22Rv1 (cell line): ENCODE measurements around the gene DNMBP.
A peak's percentile ranks its signal among the peaks of the same experiment; 100 is the strongest.
"Not testable (repeated sequence)": the region's sequence is repeated elsewhere in the genome, so short reads cannot be mapped to it uniquely, and the experiment has no call there.

Experiments
- H3K27ac ChIP-seq: fragments of 450-650 bp; 2 replicates; pipeline ENCODE4 v1.5.1; 2017
- CTCF ChIP-seq: fragments of 450-650 bp; IDR thresholded peaks from 2 replicates; pipeline ENCODE4 v1.5.1; 2017; ENCODE audit warnings: mild to moderate bottlenecking
- ZFX ChIP-seq: fragments of 450-650 bp; IDR thresholded peaks from 2 replicates; pipeline ENCODE4 v1.6.1; 2017; ENCODE audit warnings: antibody characterized with exemption, borderline replicate concordance

The DNMBP gene

GRCh38 chr10:100019787-100020141 is 10.0 kb upstream of the DNMBP start:
- no peak for TF ChIP-seq ZFX
- TF ChIP-seq CTCF, result peak; percentile 28
- H3K27ac ChIP-seq, result peak overlapping the region; percentile 75

- no peak for TF ChIP-seq ZFX
- no peak for TF ChIP-seq CTCF
Observed at GRCh38 chr10:100014071-100014762, 4.5 kb upstream of the DNMBP start.

GRCh38 chr10:100013621-100014020 is 3.9 kb upstream of the DNMBP start:
- H3K27ac ChIP-seq, result no peak overlapping the region

More at GRCh38 chr10:100014071-100014762, 4.5 kb upstream of the DNMBP start:
- H3K27ac ChIP-seq, result no peak overlapping the region

GRCh38 chr10:100011906-100012305 is 2.2 kb upstream of the DNMBP start:
- H3K27ac ChIP-seq, result not testable (repeated sequence)

More at GRCh38 chr10:100013621-100014020, 3.9 kb upstream of the DNMBP start:
- TF ChIP-seq CTCF (no peak), ZFX (no peak)

GRCh38 chr10:100009283-100009792 is 409 bp downstream of the DNMBP start:
- TF ChIP-seq ZFX (no peak), CTCF (no peak)
- H3K27ac ChIP-seq, result peak overlapping the region; percentile 53

GRCh38 chr10:100008708-100009282 is 952 bp downstream of the DNMBP start:
- H3K27ac ChIP-seq, result peak overlapping the region; percentile 53
- TF ChIP-seq CTCF (no peak), ZFX (no peak)

- no peak for TF ChIP-seq CTCF
- no peak for TF ChIP-seq ZFX
- H3K27ac ChIP-seq, result no peak overlapping the region
Observed at GRCh38 chr10:100008142-100008522, 1.6 kb downstream of the DNMBP start.
